HFF-Myc (cell line): ENCODE results near the gene KIZ.

ENCODE experiments used
- DNase-seq: peaks from one replicate; pipeline ENCODE4 v3.0.0-alpha.2; 2011; ENCODE audit warnings: low read depth; ENCODE audit errors: extremely low read depth
- H3K4me3 ChIP-seq: replicated peaks from 2 replicates; pipeline ENCODE4 v1.5.1; 2011; ENCODE audit warnings: low read depth, mild to moderate bottlenecking, control low read depth, low read length
- CTCF ChIP-seq: IDR thresholded peaks from 2 replicates; pipeline ENCODE4 v1.5.1; 2012; ENCODE audit warnings: mild to moderate bottlenecking, low read depth, low read length, control low read depth; ENCODE audit errors: missing control alignments

KIZ gene

GRCh38 chr20:21191839-21192238 is 66.0 kb downstream of the KIZ start:
- TF ChIP-seq CTCF = no peak
- H3K4me3 ChIP-seq = no peak overlapping the region
- no peak for DNase-seq

- TF ChIP-seq CTCF = no peak
- H3K4me3 ChIP-seq = no peak overlapping the region
- no peak for DNase-seq
Measured at GRCh38 chr20:21202259-21202658, 76.4 kb downstream of the KIZ start.

GRCh38 chr20:21203088-21203656 is 77.3 kb downstream of the KIZ start:
- H3K4me3 ChIP-seq = no peak overlapping the region

DNA sequence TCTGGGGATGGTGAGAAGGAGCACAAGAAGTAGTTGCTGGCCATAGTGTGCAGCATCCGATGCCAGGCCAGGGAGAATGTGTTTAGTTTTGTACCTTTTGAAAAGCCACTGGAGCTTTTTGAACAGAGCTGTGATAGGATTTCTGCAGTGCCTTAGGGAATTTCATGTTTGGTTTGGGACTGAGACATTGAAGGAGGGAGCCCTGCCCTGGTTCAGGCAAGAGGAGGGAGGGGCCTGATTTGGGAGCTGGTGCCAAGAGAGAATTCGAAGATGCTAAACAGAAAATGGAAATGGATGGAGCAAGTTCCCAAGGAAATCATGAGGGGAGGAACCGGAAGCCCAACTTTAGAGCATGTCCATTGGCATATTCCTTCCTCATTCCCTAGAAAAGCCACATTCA is 80.7 kb downstream of the KIZ start:
- H3K4me3 ChIP-seq = no peak overlapping the region
- DNase-seq = no peak
- no peak for TF ChIP-seq CTCF

More at GRCh38 chr20:21203088-21203656, 77.3 kb downstream of the KIZ start:
- DNase-seq = no peak
- no peak for TF ChIP-seq CTCF

DNA sequence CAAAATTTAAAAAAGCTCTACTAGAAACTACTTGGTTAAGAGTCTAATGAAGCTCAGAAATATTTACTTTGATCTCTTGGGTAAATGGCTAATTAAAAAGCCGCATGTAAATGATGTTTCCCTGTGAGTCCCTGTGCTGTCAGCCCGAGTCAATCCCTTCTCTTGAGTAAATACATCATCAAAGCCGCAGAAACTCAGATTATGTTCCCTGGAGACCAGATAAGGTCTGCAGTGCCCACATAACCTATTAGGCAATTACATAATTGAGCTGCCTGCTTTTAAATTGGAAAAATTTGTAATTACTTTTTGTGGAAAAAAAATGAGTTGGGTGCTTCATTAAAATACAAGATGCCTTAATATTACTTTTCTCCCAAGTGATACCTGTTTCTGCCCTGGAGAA is 83.1 kb downstream of the KIZ start:
- no peak for TF ChIP-seq CTCF
- no peak for DNase-seq
- H3K4me3 ChIP-seq = no peak overlapping the region

- no peak for TF ChIP-seq CTCF
- no peak overlapping the region for H3K4me3 ChIP-seq
- DNase-seq = no peak
Measured at GRCh38 chr20:21209668-21210067, 83.8 kb downstream of the KIZ start.

DNA sequence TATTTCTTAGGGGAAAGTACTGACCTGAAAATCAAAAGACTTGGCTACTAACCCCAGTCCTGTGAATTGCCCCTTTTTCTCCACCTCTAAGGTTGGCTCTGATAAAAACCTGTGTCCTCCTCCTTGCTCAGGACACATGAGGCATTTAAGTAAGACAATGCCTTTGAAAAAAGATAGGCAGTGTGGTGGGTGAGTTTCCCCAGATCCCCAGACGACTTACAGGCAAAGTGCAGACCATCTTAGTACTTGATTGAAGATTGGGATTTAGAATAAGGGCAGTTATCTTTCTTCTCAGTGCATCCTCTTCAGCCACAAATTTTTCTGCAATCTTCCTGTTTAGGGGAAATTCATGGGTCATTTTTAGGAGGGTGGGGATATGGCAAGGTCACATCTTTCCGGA is 87.8 kb downstream of the KIZ start:
- TF ChIP-seq CTCF = no peak
- DNase-seq = no peak
- no peak overlapping the region for H3K4me3 ChIP-seq
